Adipocyte (in vitro differentiated cells): ENCODE data around the gene SOX9.
"Not testable (repeated sequence)": the region's sequence is repeated elsewhere in the genome, so short reads cannot be mapped to it uniquely, and the experiment has no call there.

ENCODE experiments used
- DNase-seq: peaks from one replicate; pipeline ENCODE4 v3.0.0-alpha.2; 2015; ENCODE audit warnings: low read depth
- H3K27me3 ChIP-seq: replicated peaks from 2 replicates; pipeline ENCODE4 v1.7.0; 2013; ENCODE audit warnings: mild to moderate bottlenecking, low read length, moderate library complexity; ENCODE audit not compliant: control insufficient read depth, insufficient read depth
- H3K36me3 ChIP-seq: 2 replicates; pipeline ENCODE4 v1.7.0; 2013; ENCODE audit warnings: low read length, mild to moderate bottlenecking, moderate library complexity; ENCODE audit not compliant: control insufficient read depth, insufficient read depth, severe bottlenecking
- H3K4me1 ChIP-seq: 2 replicates; pipeline ENCODE4 v1.7.0; 2013; ENCODE audit warnings: mild to moderate bottlenecking, low read length, moderate library complexity; ENCODE audit not compliant: control insufficient read depth, insufficient read depth
- H3K4me3 ChIP-seq: 2 replicates; pipeline ENCODE4 v1.7.0; 2013; ENCODE audit warnings: mild to moderate bottlenecking, low read length, moderate library complexity
- H3K9ac ChIP-seq: 2 replicates; pipeline ENCODE4 v1.7.0; 2013; ENCODE audit warnings: mild to moderate bottlenecking, low read length, moderate library complexity
- H3K9me3 ChIP-seq: 2 replicates; pipeline ENCODE4 v1.7.0; 2013; ENCODE audit warnings: mild to moderate bottlenecking, low read length, moderate library complexity; ENCODE audit not compliant: control insufficient read depth

SOX9 gene

GRCh38 chr17:72134608-72135394, 14.0 kb downstream of the SOX9 start:
- Histone ChIP-seq H3K27me3 (no peaks in the 10 kb centered on the region), H3K36me3 (no peaks in the 10 kb centered on the region), H3K4me1 (peaks cover 30% of the 10 kb centered on the region), H3K4me3 (peak overlapping the region; percentile 15), H3K9me3 (no peaks in the 10 kb centered on the region), H3K9ac (no peak overlapping the region)
- no peak for DNase-seq

GRCh38 chr17:72135546-72136325, 14.9 kb downstream of the SOX9 start:
- Histone ChIP-seq H3K9me3 (no peaks in the 10 kb centered on the region), H3K36me3 (no peaks in the 10 kb centered on the region), H3K4me3 (no peak overlapping the region), H3K27me3 (no peaks in the 10 kb centered on the region), H3K9ac (no peak overlapping the region), H3K4me1 (peaks cover 30% of the 10 kb centered on the region)
- DNase-seq, result peak; percentile 72

DNA sequence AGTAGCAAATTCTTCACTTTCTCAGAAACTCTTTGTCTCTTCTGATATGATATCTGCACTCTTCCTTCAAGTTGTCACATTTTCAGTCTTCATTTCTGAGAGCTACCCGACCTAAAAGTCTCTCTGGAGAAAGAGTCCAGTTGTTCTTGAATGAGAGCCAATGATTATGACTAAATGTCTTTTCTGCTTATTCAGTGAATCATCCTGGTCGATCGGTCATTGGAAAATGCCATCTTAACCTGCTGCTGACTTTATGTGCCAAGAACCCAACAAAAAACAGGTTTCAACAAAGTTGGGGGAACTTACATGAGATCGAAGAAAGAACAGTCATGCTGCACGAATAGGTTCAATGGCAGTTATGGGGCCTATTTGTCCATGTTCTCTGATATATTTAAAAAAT, 15.9 kb downstream of the SOX9 start:
- Histone ChIP-seq H3K27me3 (no peaks in the 10 kb centered on the region), H3K4me1 (peaks cover 30% of the 10 kb centered on the region), H3K9me3 (no peaks in the 10 kb centered on the region), H3K4me3 (no peak overlapping the region), H3K36me3 (no peaks in the 10 kb centered on the region), H3K9ac (no peak overlapping the region)
- DNase-seq, result peak; percentile 70

DNA sequence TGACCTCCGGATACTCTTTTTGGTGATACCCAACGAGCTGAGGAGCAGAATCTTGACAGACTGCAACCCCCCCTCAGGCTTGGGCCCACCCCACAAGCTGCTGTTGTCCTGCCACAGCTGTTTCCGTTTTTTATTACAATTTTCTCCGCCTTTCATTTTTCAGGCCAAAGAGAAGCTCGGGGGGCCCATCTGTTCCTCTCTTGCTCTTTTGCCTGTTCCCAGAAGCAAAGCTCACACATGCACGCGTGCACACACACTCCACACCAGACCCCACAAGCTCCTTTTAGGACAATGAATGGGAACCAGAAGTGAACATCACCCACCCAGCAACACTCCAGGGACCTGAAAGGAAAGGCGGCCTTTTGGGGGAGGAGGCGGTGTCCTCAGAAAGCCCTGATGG, 16.3 kb downstream of the SOX9 start:
- DNase-seq, result no peak
- Histone ChIP-seq H3K9ac (no peak overlapping the region), H3K36me3 (no peaks in the 10 kb centered on the region), H3K4me3 (no peak overlapping the region), H3K27me3 (no peaks in the 10 kb centered on the region), H3K9me3 (no peaks in the 10 kb centered on the region), H3K4me1 (peaks cover 30% of the 10 kb centered on the region)

DNA sequence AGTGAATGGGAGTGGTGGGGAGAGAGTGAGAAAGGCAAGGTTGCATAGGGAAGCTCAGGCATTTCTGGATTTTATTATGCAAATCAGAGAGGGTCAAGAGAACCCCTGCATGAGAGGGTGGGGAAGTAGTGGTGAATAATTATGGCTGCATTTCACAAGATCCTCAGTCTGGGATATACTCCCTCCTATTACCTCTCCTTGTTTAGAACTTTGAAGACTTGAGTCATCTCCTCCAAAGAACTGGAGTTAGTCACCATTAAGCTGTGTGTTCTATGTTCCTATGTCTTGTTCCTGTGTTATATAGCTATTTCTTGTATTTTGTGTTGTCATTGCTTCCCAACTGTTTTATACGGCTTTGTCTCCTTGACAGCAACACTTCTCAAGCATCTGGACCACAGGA, 18.4 kb downstream of the SOX9 start:
- Histone ChIP-seq H3K9ac (no peak overlapping the region), H3K36me3 (no peaks in the 10 kb centered on the region), H3K4me3 (no peak overlapping the region), H3K4me1 (peaks cover 30% of the 10 kb centered on the region), H3K27me3 (no peaks in the 10 kb centered on the region), H3K9me3 (no peaks in the 10 kb centered on the region)
- no peak for DNase-seq

DNA sequence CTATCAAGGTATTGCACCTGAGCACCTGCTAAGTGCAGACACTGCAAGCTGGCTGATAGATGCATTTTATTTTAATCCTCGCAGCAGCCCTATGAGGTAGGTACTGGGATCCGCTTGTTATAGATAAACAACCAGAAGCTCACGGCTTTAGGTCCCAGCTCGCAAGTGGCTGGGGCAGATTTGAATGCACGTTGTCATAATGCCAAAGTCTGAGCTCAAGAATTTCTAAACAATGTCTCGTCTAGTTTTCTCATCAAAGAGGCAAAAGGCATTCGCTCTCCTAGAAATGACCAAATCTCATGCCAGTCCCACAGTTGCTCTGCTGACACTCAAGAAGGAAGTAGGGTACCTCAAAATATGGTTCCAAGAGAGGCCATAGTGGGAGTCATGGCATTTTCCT, 20.5 kb downstream of the SOX9 start:
- Histone ChIP-seq H3K9me3 (no peaks in the 10 kb centered on the region), H3K4me1 (peaks cover 12% of the 10 kb centered on the region), H3K4me3 (no peak overlapping the region), H3K36me3 (no peaks in the 10 kb centered on the region), H3K27me3 (no peaks in the 10 kb centered on the region), H3K9ac (no peak overlapping the region)
- no peak for DNase-seq

DNA sequence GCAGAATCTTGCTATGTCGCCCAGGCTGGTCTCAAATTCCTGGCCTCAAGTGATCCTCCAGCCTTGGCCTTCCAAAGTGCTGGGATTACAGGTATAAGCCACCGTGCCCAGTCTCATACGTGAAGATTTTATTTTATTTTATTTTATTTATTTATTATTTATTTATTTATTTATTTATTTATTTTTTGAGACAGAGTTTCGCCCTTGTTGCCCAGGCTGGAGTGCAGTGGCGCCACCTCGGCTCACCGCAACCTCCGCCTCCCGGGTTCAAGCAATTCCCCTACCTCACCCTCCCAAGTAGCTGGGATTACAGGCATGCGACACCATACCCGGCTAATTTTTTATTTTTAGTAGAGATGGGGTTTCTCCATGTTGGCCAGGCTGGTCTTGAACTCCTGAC, 21.3 kb downstream of the SOX9 start:
- not testable (repeated sequence) for H3K9ac ChIP-seq, DNase-seq, H3K36me3 ChIP-seq, H3K9me3 ChIP-seq, H3K4me3 ChIP-seq, H3K27me3 ChIP-seq, H3K4me1 ChIP-seq

DNA sequence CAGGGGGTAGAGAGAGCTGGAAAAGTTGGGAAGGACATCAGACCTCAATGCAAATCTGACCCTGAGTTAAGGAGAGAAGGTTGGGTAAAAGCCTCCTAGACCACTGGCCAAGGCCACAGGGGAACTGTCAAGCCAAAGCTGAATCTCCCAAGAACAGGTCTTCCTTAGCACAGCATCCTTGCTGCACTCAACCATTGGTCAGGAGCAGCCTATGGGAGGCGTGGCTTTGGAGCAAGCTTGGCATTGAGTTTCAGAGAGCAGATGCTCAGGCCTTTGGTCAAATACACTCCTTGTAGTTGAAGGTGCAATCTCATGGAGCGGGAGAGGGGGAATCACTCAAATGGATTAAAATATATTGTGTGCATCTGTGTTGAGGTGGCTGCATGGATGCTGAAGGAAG, 21.8 kb downstream of the SOX9 start:
- peaks cover 3% of the 10 kb centered on the region for H3K4me1 ChIP-seq
- H3K36me3 ChIP-seq, result no peaks in the 10 kb centered on the region
- no peak for DNase-seq

GRCh38 chr17:72143245-72143644, 22.4 kb downstream of the SOX9 start:
- Histone ChIP-seq H3K36me3 (no peaks in the 10 kb centered on the region), H3K9me3 (no peaks in the 10 kb centered on the region), H3K4me1 (peaks cover 3% of the 10 kb centered on the region), H3K4me3 (no peak overlapping the region), H3K27me3 (no peaks in the 10 kb centered on the region), H3K9ac (no peak overlapping the region)
- no peak for DNase-seq

More for the DNA sequence above, 21.8 kb downstream of the SOX9 start:
- no peaks in the 10 kb centered on the region for H3K9me3 ChIP-seq
- no peaks in the 10 kb centered on the region for H3K27me3 ChIP-seq
- no peak overlapping the region for H3K4me3 ChIP-seq
- H3K9ac ChIP-seq, result no peak overlapping the region

- H3K4me3 ChIP-seq, result no peak overlapping the region
- peaks cover 3% of the 10 kb centered on the region for H3K4me1 ChIP-seq
- no peak overlapping the region for H3K9ac ChIP-seq
- no peaks in the 10 kb centered on the region for H3K27me3 ChIP-seq
- no peaks in the 10 kb centered on the region for H3K36me3 ChIP-seq
- no peak for DNase-seq
- no peaks in the 10 kb centered on the region for H3K9me3 ChIP-seq
Observed at GRCh38 chr17:72144101-72144500, 23.3 kb downstream of the SOX9 start.

- no peak for DNase-seq
- peaks cover 3% of the 10 kb centered on the region for H3K4me1 ChIP-seq
Observed at GRCh38 chr17:72145562-72145961, 24.7 kb downstream of the SOX9 start.

More at GRCh38 chr17:72145562-72145961, 24.7 kb downstream of the SOX9 start:
- H3K9me3 ChIP-seq, result no peaks in the 10 kb centered on the region
- H3K4me3 ChIP-seq, result no peak overlapping the region
- H3K36me3 ChIP-seq, result no peaks in the 10 kb centered on the region
- H3K9ac ChIP-seq, result no peak overlapping the region
- no peaks in the 10 kb centered on the region for H3K27me3 ChIP-seq
